Smooth muscle cell (in vitro differentiated cells): ENCODE measurements around the gene SEMA5B. TPM values are rescaled to one million over a fixed set of nuclear protein-coding genes. Genes with fewer than 3 reads are reported as not detected.

Experiments
- DNase-seq: peaks from one replicate; lab custom pipeline; 2025; ENCODE audit not compliant: unreplicated experiment; lab: John Stamatoyannopoulos, UW
- H2AFZ ChIP-seq: fragments of 200-600 bp; sonication (generic); 2 replicates; pipeline ENCODE4 v1.6.0; 2016; ENCODE audit warnings: antibody characterized with exemption, low read depth, mild to moderate bottlenecking
- H3F3A ChIP-seq: fragments of 200-600 bp; sonication (generic); 2 replicates; pipeline ENCODE4 v1.6.0; 2017; ENCODE audit warnings: antibody characterized with exemption, low read depth
- H3K27ac ChIP-seq: fragments of 200-600 bp; sonication (generic); 2 replicates; pipeline ENCODE4 v1.5.1; 2016; ENCODE audit warnings: low read depth, mild to moderate bottlenecking
- H3K27me3 ChIP-seq: fragments of 200-600 bp; sonication (generic); 2 replicates; pipeline ENCODE4 v1.6.1; 2016; ENCODE audit warnings: low read depth, mild to moderate bottlenecking
- H3K36me3 ChIP-seq: fragments of 200-600 bp; sonication (generic); 2 replicates; pipeline ENCODE4 v1.5.1; 2016; ENCODE audit warnings: low read depth
- H3K4me1 ChIP-seq: fragments of 200-600 bp; sonication (generic); 2 replicates; pipeline ENCODE4 v1.5.1; 2016; ENCODE audit warnings: low read depth
- H3K4me2 ChIP-seq: fragments of 200-600 bp; sonication (generic); 2 replicates; pipeline ENCODE4 v1.6.0; 2016; ENCODE audit warnings: mild to moderate bottlenecking
- H3K4me3 ChIP-seq: fragments of 200-600 bp; sonication (generic); 2 replicates; pipeline ENCODE4 v1.5.1; 2016; ENCODE audit warnings: mild to moderate bottlenecking
- H3K79me2 ChIP-seq: fragments of 200-600 bp; sonication (generic); 2 replicates; pipeline ENCODE4 v1.6.0; 2016; ENCODE audit warnings: low read depth, mild to moderate bottlenecking
- H3K9ac ChIP-seq: fragments of 200-600 bp; sonication (generic); 2 replicates; pipeline ENCODE4 v1.6.0; 2016; ENCODE audit warnings: low read depth
- H3K9me3 ChIP-seq: fragments of 200-600 bp; sonication (generic); replicated peaks from 2 replicates; pipeline ENCODE4 v1.5.1; 2016; ENCODE audit warnings: low read depth
- H4K20me1 ChIP-seq: fragments of 200-600 bp; sonication (generic); 2 replicates; pipeline ENCODE4 v1.6.0; 2016; ENCODE audit warnings: low read depth
- WGBS: methylation state at CpG from one replicate; pipeline ENCODE4 v1.1.7; 2016; ENCODE audit warnings: low lambda C conversion rate; 5-methylcytosine and 5-hydroxymethylcytosine counted together
- polyA plus RNA-seq: library from polyadenylated mRNA; unstranded; fragments of >200 nt; fragmentation: Nextera tagmentation; extraction: Ambion mirVana; gene quantifications from 2 replicates; pipeline ENCODE4 v1.2.1, GENCODE V29; 2016
- total RNA-seq: library from RNA; depleted of rRNA; stranded (reverse); fragments of >200 nt; gene quantifications from 2 replicates; pipeline ENCODE4 v1.2.3, GENCODE V29; 2014
- TF ChIP-seq, protein P1 (sequence below): fragments of 200-600 bp; sonication (generic); IDR thresholded peaks from 2 replicates; pipeline ENCODE4 v1.5.1; 2017; ENCODE audit warnings: borderline replicate concordance, mild to moderate bottlenecking, antibody characterized with exemption; ENCODE audit not compliant: insufficient read depth, poor library complexity, severe bottlenecking

Gene SEMA5B
- total and polyA plus RNA-seq, 2 experiments from 2014 or later, result not detected

DNA sequence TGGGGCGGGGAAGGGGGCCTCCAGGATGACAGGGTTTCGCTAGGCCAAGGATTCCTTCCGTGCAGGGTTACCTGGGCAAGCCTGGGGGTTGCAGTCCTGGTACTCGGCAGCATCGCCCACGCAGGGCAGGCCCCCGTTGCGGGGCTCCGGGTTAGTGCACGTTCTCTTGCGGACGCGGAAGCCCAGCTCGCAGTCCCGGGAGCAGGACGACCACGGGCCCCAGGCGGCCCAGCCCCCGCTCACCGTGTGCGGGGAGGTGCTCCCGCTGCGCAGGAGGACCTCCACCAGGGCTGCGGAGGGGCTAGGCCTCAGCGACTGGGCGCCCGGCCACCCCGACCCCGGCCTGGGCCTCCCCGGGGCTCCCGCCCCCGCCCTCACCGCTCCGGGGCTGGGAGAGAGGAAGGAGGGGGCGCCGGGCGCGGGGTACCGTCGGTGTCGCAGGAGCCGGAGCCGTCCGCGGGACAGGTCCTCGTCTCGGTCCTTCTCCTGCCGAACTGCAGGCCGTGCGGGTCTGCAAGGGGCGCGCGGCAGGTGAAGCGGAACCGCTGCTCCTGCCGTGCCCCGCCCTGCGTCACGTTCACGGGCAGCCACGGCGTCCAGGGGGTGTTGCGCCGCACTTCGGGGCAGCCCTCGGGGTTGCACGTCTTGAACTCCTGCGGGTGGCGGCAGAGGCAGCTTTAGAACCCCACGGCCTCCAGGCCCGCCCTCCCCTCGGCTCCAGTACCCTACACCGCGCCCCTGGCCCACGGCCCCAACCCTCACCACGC, 114.6 kb downstream of the SEMA5B start:
- Histone ChIP-seq H3K79me2 (no peaks in the 10 kb centered on the region), H4K20me1 (no peaks in the 10 kb centered on the region), H2AFZ (no peak overlapping the region), H3K4me3 (no peak overlapping the region), H3K4me2 (no peak overlapping the region), H3K36me3 (no peaks in the 10 kb centered on the region), H3K4me1 (no peaks in the 10 kb centered on the region), H3K9me3 (no peaks in the 10 kb centered on the region), H3K27ac (no peak overlapping the region), H3K27me3 (no peaks in the 10 kb centered on the region), H3F3A (no peaks in the 10 kb centered on the region), H3K9ac (no peak overlapping the region)
- 85% methylated on average over 32 of the region's 76 CpGs for WGBS
- DNase-seq, result no peak
- TF ChIP-seq, protein P1, sequence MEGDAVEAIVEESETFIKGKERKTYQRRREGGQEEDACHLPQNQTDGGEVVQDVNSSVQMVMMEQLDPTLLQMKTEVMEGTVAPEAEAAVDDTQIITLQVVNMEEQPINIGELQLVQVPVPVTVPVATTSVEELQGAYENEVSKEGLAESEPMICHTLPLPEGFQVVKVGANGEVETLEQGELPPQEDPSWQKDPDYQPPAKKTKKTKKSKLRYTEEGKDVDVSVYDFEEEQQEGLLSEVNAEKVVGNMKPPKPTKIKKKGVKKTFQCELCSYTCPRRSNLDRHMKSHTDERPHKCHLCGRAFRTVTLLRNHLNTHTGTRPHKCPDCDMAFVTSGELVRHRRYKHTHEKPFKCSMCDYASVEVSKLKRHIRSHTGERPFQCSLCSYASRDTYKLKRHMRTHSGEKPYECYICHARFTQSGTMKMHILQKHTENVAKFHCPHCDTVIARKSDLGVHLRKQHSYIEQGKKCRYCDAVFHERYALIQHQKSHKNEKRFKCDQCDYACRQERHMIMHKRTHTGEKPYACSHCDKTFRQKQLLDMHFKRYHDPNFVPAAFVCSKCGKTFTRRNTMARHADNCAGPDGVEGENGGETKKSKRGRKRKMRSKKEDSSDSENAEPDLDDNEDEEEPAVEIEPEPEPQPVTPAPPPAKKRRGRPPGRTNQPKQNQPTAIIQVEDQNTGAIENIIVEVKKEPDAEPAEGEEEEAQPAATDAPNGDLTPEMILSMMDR, result no peak

GRCh38 chr3:122911901-122912300, 115.7 kb downstream of the SEMA5B start:
- H4K20me1 ChIP-seq, result no peaks in the 10 kb centered on the region
- no peaks in the 10 kb centered on the region for H3K9me3 ChIP-seq
- H2AFZ ChIP-seq, result no peak overlapping the region
- no peak overlapping the region for H3K9ac ChIP-seq
- DNase-seq, result no peak
- no peak overlapping the region for H3K4me3 ChIP-seq
- TF ChIP-seq, protein P1, result no peak
- no peaks in the 10 kb centered on the region for H3K4me1 ChIP-seq
- no peaks in the 10 kb centered on the region for H3K36me3 ChIP-seq
- no peak overlapping the region for H3K4me2 ChIP-seq
- no peak overlapping the region for H3K27ac ChIP-seq
- H3K79me2 ChIP-seq, result no peaks in the 10 kb centered on the region
- no peaks in the 10 kb centered on the region for H3K27me3 ChIP-seq
- no peaks in the 10 kb centered on the region for H3F3A ChIP-seq
- WGBS, result 99% methylated on average over 15 of the region's 16 CpGs

DNA sequence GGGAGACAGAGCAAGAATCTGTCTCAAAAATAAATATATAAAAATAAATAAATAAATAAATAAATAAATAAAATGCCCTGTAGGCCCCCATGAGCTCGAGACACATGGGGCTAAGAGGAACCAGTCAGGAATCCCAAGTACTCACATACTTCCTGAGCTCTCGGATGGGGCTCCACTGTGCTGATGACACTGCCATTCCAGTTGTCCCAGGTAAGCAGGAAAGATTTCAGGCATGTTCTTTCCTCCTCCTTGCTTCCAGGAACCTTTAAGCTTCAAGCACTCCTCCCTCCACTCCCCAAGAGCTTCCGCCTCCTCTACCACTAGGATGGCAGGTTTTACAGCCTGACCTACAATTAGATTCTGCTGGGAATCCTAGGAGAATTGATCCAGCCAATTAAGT, 119.3 kb downstream of the SEMA5B start:
- H3K4me3 ChIP-seq, result no peak overlapping the region
- no peaks in the 10 kb centered on the region for H3K27me3 ChIP-seq
- no peak overlapping the region for H3K27ac ChIP-seq
- no peak for DNase-seq
- no peaks in the 10 kb centered on the region for H3K79me2 ChIP-seq
- H3K9ac ChIP-seq, result no peak overlapping the region
- no peaks in the 10 kb centered on the region for H3F3A ChIP-seq
- TF ChIP-seq, protein P1, result no peak
- no peak overlapping the region for H3K4me2 ChIP-seq
- 89% methylated on average over 3 of the region's 3 CpGs for WGBS
- no peaks in the 10 kb centered on the region for H3K9me3 ChIP-seq
- no peaks in the 10 kb centered on the region for H3K4me1 ChIP-seq
- H4K20me1 ChIP-seq, result no peaks in the 10 kb centered on the region
- no peak overlapping the region for H2AFZ ChIP-seq
- H3K36me3 ChIP-seq, result no peaks in the 10 kb centered on the region

- no peak for DNase-seq
- Histone ChIP-seq H3F3A (no peaks in the 10 kb centered on the region), H3K27me3 (no peaks in the 10 kb centered on the region), H3K79me2 (no peaks in the 10 kb centered on the region), H3K4me1 (no peaks in the 10 kb centered on the region), H4K20me1 (no peaks in the 10 kb centered on the region), H3K4me2 (no peak overlapping the region), H3K27ac (no peak overlapping the region), H3K4me3 (no peak overlapping the region), H2AFZ (no peak overlapping the region), H3K36me3 (no peaks in the 10 kb centered on the region), H3K9ac (no peak overlapping the region), H3K9me3 (no peaks in the 10 kb centered on the region)
- TF ChIP-seq, protein P1, result no peak
- 93% methylated on average over 4 of the region's 4 CpGs for WGBS
Observed at GRCh38 chr3:122907471-122907870, 120.1 kb downstream of the SEMA5B start.
